Measurements from ENCODE around the gene MOCOS.
A peak's percentile ranks its signal among the peaks of the same experiment; 100 is the strongest.

MOCOS gene

GRCh38 chr18:36307513-36307912, 120.2 kb downstream of the MOCOS start:
- no peak for DNase-seq

DNA sequence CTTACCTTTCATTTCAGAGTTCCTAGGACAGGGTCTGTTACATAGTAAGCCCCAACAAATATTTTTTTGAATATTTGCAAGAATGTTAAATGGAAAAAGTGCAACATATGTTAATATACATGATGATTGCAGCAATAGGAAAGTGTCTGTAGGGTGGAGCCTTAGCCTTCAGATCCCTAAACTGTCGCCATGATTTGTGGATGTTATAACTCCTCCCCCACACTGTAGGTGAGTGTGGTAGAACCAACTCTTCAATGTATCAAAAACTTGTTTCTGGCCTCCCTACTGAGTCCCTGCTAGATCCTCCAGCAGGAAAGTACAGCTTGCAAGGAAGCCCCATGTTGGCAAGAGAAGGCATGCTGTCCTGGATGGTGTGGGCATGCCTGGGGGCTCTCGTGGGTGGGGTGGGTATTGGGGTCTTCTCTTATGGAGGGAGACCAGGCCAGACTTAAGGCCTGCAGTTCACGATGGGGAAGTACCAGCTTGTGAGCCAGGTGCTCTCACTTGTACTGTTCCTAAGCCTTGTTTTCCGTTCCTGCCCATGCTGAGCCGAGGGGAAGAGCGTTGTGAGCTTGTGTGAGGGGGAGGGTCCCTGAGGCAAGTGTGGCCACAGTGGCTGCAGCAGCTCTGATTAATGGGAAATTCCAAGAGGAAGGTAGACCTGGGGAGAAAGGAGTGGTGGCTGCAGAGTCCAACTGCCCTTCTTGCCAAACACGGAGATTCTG, 121.6 kb downstream of the MOCOS start:
- no peak for DNase-seq

DNA sequence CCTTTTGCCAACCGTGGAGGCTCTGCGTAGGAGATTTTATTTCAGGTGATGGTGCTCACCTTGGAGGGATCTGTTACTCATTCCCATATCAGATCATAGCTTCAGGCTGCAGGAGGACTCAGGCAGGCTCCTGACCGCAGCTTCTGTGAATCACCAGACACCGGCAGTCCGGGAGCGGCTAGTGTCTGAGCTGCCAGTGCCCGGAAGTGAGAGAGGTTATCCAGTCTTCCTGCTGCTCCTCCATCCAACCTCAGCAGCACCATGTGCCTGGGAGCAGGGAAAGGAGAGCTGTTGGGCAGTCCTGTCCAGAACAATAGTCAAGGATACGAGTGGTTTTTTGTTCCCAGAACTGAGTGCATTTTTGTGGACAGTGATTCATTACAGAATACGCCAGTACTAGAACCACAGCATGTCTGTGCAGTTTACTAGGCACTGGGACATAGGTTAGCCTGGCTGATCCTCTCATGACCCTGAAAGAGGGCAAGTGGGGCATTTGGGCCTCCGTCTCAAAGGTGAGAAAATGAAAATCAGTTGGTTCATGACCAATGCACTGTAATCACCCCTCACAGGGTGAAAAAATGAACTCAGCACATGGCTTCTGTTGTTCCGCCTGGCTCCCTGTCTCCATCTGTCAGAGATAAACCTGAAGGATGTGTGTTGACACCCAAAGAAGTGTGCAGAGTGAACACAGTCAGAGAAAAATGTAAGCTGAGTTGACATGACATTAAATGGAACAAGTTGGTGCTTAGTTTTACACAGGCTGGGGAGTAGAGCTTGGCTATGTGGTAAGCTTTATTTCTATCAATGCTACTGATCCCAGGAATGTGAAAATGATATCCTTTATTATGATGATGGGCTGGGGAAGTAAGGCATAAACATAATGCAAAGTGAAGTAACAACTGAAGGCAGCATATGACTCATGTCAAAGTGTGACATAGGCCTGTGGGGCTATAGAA, 122.4 kb downstream of the MOCOS start:
- peak in 1 of 2 experiments; percentile 9 for DNase-seq

GRCh38 chr18:36311026-36311570, 123.8 kb downstream of the MOCOS start:
- no peak for DNase-seq

GRCh38 chr18:36312806-36313395, 125.6 kb downstream of the MOCOS start:
- DNase-seq: no peak

- no peak for DNase-seq
Measured at GRCh38 chr18:36314098-36314497, 126.8 kb downstream of the MOCOS start.

DNA sequence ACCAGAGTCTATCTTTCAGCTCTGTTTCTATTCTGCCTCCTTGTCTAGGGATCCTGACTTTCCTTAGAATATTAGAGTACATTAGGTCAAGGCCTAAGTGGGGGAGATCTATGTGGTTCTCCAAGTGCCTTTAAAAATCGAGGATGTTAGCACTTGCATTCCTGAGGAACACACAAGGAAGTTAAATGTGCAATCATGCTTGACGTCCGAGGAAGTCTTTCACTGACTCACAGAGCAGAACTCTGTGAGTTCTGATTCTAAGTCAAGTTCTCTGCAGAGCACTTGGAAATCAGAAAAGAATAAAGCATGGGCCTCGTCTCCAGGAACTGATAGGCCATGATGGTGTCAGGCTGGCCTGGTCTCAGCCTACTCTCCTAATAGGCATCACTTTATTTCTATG, 127.5 kb downstream of the MOCOS start:
- no peak for DNase-seq

- DNase-seq: no peak
Measured at GRCh38 chr18:36315736-36316135, 128.4 kb downstream of the MOCOS start.

GRCh38 chr18:36316246-36316645, 128.9 kb downstream of the MOCOS start:
- DNase-seq: no peak
